ENCODE data around the gene IFNAR1. TPM values are rescaled to one million over a fixed set of nuclear protein-coding genes. Genes with fewer than 3 reads are reported as not detected.

The IFNAR1 gene
- total RNA-seq = 24.6 and 28.2 TPM in 2 replicates

DNA sequence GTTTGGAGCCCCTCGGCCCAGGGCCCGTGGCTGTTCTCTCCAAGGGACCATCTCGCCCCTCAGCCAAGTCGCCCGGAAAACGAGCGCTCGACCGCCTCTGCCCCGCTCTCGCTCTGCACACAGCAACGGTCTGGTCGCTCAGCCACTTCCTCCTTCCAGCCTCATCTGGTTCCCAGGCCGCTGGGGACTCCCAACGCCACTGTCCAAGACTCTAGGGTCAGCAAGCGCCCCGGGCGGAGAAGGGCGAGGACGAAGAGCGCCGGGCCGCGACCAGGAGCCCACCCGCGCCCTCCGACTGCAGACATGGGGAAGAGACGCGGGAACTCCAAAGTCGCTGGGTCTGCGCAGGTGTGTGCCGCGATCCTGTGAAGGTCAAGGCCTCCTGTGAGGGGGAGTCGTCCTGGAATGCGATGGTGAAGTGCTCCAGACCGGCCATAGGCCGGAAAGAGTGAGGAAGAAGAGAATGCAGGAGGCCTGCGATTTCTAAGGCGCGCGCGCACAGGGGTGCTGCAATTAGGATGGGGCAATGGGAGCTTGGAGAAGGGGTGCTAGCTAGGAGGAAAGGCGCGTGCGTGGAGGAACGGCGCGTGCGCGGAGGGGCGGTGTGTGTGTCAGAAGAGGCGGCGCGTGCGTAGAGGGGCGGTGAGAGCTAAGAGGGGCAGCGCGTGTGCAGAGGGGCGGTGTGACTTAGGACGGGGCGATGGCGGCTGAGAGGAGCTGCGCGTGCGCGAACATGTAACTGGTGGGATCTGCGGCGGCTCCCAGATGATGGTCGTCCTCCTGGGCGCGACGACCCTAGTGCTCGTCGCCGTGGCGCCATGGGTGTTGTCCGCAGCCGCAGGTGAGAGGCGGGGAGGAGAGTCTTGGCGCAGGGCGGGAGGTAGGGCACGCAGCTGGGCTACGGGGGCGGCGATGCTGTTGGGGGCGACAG lies at the start of gene IFNAR1:
IFNAR1 (plus strand) TSS at position 680 of the 931 bp plus-strand sequence; CDS start at position 766, 86 bp downstream.

DNA sequence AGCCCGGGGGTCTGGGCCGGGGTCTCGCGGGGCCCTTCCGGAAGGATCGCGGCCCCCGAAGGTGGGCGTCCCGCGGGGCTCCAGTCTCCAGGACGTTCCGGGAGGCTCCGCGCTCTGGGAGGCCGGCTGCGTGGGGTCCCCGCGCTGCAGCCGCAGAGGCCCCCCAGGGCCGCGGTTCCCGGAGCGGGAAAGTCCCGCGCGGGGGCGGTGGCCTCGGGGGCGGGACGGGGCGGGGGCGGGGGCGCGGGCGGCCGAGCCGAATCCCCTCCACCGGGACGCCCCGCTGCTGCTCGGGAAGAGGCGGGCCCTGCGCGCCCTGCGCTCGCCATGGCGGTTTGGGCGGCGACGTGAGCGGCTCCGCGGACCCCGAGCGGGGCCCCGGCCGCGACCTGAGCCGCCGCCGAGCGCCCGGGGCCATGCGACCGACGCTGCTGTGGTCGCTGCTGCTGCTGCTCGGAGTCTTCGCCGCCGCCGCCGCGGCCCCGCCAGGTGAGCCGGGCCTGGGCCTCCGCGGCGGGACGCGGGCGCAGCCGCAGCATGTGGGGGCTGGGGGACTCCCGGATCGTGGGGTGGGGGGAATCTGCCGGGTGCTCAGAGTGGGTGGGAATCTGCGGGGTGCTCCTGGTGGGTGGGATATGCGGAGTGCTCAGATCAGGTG lies 78.5 kb downstream of the IFNAR1 start, which contains the start of gene IFNGR2:
IFNGR2 (plus strand) TSS at position 286 of the 658 bp plus-strand sequence; CDS start at position 417, 131 bp downstream.

Other genes starting within 250 kb of the IFNAR1 start
- gene IFNAR2, start 95.0 kb upstream of the IFNAR1 start, total RNA-seq = 6.3 and 9.6 TPM in 2 replicates
- gene IL10RB, start 58.6 kb upstream of the IFNAR1 start, total RNA-seq = 52.4 and 56.5 TPM in 2 replicates
- gene IFNGR2, start 78.4 kb downstream of the IFNAR1 start, total RNA-seq = 61.4 and 68.8 TPM in 2 replicates
- 30.1 and 32.0 TPM in 2 replicates for gene TMEM50B, start 155.0 kb downstream of the IFNAR1 start, total RNA-seq
- gene DNAJC28, start 166.7 kb downstream of the IFNAR1 start, total RNA-seq = 1.6 and 1.8 TPM in 2 replicates
- gene GART, start 217.1 kb downstream of the IFNAR1 start, total RNA-seq = 54.4 and 65.1 TPM in 2 replicates
- gene SON, start 218.1 kb downstream of the IFNAR1 start, total RNA-seq = 134 and 197 TPM in 2 replicates

Data from aortic smooth muscle cell (primary cell).